ENCODE measurements around the gene AGBL5. TPM values are rescaled to one million over a fixed set of nuclear protein-coding genes. Genes with fewer than 3 reads are reported as not detected.

The AGBL5 gene
- total and polyA plus RNA-seq, 5 experiments from 2014 or later: 7.9 to 15.8 (median 9.3) TPM

DNA sequence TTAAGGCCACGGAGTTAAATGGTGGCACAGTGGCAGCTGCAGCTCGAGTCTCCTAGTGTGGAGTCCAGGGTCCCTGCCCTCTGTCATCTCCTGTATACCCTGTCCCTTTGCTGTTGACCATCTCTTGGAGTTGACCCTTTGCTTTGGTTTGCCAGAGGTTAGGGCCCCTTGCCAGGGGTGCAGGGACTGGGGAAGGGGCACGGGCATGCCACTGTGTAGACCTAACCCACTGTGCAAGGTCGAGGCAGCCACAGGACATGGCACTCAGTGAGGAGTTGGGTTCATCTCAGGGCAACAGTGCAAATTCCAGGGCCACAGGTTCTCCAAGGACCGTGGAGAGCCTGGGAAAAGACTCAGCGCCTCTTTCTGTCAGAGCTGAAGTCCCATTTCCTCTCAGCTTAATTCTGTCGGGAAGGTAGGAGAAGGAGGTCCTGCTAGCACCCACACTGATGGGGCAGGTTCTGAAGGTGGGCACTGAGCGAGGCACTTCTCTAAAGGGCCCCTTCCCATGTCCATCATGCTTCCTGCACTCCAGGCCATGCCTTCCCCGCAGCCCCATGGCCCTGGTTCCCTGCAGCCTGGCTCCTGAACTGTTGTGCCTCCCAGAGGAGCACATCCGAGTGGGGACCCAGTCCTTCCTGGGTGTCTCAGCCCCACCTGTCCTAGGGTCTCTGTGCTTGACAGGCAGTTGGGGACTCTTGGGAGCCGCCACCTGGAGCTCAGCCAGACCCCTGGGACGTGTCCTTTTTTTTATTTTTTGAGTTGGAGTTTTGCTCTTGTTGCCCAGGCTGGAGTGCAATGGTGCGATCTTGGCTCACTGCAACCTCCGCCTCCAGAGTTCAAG is 37.9 kb downstream of the AGBL5 start:
- peaks cover 5 to 24% (median 18%) of the 10 kb centered on the region in 4 donors for H3K4me1 Mint-ChIP-seq
- H3K27me3 Mint-ChIP-seq: no peaks in the 10 kb centered on the region
- H3K9me3 Mint-ChIP-seq: no peaks in the 10 kb centered on the region
- ATAC-seq (no peak), DNase-seq (peak in 1 of 10 donors; percentile 27)
- peaks cover 0 to 1% (median 0%) of the 10 kb centered on the region in 3 donors for H3K36me3 Mint-ChIP-seq
- H3K27ac Mint-ChIP-seq: no peak overlapping the region
- POLR2A ChIA-PET: interaction anchor here (2.4 to 12.2 kb wide), 3 partner anchors 8 to 38 kb away, joined by 6 to 197 read pairs (median 7); partner anchors contain the start of genes AGBL5 and OST4
- no peak overlapping the region for H3K4me3 Mint-ChIP-seq

DNA sequence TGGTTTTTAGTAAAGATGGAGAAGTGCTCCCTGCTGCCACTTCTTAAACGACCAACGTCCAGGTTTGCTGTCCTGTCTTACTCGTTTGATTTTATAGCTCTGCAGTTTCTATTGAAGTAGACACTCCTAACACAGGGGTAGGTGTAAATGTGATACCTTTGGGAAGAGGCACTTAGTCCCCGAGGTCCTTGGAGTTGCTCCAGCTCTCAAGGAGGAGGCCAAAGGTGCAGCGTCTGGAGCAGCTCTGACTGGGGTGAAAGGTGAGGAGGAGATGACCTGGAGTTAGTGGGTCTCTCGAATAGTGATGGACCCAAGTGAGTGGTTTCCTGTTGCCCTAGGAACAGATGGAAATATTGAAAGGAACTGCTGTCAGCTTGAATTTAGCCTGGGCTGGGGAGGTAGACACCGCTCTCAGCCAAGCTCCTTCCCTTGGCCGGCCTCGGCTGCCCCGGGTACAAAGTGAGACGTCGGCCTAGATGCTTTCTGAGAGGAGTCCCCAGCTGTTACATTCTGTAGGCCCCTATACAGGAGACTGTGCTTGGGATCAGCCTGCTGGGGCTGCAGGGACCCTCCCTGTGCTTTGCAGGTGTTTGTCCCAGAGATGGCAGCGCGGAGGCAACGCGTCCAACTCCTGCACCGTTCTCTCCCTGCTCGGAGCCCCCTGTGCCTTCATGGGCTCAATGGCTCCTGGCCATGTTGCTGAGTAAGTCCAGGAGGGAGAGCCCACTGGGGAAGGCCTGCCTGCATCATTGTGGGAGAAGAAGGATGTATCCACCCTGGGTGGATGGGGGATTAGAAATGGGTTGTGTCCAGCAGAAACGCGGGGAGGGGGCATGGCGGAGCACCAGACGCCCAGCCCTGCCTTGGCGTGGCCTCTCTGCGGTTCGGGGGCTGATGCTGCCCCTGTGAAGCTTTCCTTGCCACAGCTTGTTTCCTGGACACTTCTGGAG is 40.6 kb downstream of the AGBL5 start:
- POLR2A ChIA-PET: interaction anchor here (0.7 to 2.6 kb wide), 2 partner anchors 11 to 125 kb away, joined by 3 to 6 read pairs; partner anchors contain the start of gene CAD
- H3K27me3 Mint-ChIP-seq: no peaks in the 10 kb centered on the region
- no peaks in the 10 kb centered on the region for H3K9me3 Mint-ChIP-seq
- H3K4me1 Mint-ChIP-seq: peaks cover 4 to 25% (median 24%) of the 10 kb centered on the region in 4 donors
- peaks cover 0 to 1% (median 0%) of the 10 kb centered on the region in 3 donors for H3K36me3 Mint-ChIP-seq
- DNase-seq: peak in 1 of 10 donors; percentile 31
- ATAC-seq: no peak
- no peak overlapping the region for H3K4me3 Mint-ChIP-seq
- peak overlapping the region in 2 of 10 donors; percentile 27 to 28 for H3K27ac Mint-ChIP-seq

DNA sequence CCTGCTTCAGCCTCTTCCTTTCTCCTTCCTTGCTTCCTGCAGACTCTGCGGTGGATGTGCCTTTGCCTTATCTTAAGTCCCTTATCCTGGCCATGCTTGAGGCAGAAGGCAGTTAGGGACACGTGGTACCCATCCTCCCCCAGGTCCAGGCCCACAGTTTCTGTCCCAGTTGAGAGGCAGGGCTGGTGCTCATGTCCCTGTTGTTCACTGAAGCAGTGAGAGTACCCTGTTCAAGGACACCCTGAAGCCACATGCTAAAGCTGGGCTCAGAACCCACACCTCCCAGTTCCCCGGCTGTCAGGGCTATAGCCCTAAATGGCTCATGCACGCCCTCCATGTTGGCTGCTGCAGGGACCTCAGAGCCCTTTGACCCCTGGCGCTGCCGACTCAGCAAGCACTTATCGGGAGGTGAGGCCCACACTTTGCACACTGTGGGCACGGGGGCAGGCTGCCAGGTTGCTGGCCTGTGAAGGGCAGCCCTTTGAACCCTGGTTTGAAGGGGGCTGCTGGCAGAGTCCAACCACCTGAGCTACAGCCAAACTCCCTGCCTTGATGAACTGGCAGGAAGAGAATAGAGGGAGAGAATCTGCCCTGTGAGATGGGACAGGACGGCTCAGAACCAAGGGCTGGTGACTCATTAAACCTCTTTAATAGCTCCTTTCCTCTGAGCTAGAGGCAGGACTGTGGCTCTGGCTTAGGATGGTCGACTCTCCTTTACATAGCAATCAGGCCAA is 41.4 kb downstream of the AGBL5 start:
- ATAC-seq (no peak), DNase-seq (peak in 1 of 10 donors; percentile 45)
- POLR2A ChIA-PET: interaction anchor here (0.5 to 1.5 kb wide), 2 partner anchors 20 to 42 kb away, joined by 3 to 6 read pairs; partner anchors contain the start of gene AGBL5
- Mint-ChIP-seq H3K4me1 (peaks cover 3 to 18% (median 16%) of the 10 kb centered on the region in 4 donors), H3K27ac (no peak overlapping the region), H3K4me3 (no peak overlapping the region), H3K36me3 (peaks cover 0 to 1% (median 0%) of the 10 kb centered on the region in 3 donors), H3K9me3 (no peaks in the 10 kb centered on the region), H3K27me3 (no peaks in the 10 kb centered on the region)

DNA sequence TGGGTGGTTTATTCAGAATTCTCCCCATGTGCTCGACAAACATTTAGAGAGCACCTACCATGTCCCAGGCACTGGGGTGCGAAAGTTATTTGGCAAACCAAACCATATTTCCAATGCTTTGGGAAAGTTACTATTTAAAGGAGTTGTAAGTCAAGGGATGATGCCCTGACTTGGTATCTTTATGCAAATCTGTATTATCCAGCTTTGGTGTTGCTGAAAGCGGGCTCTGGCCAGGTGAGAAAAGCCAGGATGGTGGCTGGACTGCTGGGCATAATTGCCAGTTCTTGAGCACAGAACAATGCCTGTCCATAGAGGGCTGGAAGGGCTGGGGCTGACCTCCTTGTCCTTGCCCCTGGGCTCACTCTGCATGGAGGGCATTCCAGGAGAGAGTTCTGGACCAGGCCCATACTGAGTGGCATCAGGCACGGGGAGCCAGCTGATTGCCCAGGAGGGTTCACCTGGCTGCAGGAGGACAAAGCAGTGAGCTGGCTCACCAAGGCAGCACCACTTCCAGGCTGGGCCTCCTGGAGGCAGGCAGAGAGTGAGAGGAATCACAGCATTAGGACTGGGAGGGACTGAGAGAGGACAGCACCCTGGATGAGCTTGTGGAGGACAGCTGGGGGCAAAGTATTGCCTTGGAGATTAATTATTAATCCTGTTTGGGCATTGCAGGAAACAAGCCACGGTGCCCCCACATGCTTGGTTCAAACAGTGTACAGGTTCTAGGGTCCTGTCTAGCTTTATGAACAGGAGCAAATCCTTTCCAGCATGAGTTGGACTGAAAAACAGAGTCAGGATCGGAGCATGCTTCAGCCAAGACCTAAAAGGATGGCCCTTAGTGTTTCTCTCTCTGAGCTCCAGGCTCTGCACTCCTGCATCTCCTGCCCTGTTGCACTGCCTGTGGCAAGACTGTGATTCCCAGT is 42.2 kb downstream of the AGBL5 start:
- H3K4me1 Mint-ChIP-seq: peaks cover 3 to 17% (median 16%) of the 10 kb centered on the region in 4 donors
- H3K27me3 Mint-ChIP-seq: no peaks in the 10 kb centered on the region
- POLR2A ChIA-PET: interaction anchor here (0.5 to 1.5 kb wide), 3 partner anchors 20 to 124 kb away, joined by 3 to 6 read pairs (median 3); partner anchors contain the start of gene AGBL5
- no peak overlapping the region for H3K4me3 Mint-ChIP-seq
- no peak overlapping the region for H3K27ac Mint-ChIP-seq
- no peaks in the 10 kb centered on the region for H3K9me3 Mint-ChIP-seq
- H3K36me3 Mint-ChIP-seq: peaks cover 0 to 1% (median 0%) of the 10 kb centered on the region in 3 donors
- no peak for ATAC-seq
- DNase-seq: peak in 1 of 10 donors; percentile 56

DNA sequence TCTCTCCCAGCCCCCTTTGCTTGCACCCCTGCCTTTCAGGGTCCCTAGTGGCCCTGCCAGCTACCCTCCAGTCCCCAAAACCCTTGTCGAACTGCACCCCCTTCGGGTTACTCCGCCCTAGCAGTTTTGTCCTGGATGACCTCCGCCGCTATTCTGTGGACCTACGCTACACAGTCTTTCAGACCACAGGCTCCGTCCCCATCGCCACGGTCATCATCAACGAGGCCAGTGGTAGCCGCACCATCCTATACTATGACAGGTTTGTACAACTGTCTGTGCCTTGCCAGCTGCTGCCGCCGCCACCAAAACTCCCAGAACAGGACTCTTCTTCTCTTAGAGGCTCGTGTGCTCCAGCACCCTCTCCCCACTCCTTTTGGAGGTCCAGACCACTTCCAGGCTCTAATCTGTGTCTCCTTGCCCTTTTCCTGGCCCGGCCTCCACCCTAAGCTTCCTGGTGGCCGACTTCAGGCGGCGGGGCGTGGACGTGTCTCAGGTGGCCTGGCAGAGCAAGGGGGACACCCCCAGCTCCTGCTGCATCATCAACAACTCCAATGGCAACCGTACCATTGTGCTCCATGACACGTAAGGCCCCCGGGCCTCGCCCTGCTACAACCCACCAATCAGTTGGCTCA is 43.0 kb downstream of the AGBL5 start:
- Mint-ChIP-seq H3K27ac (peak overlapping the region in 1 of 10 donors; percentile 37), H3K4me1 (peaks cover 3 to 17% (median 15%) of the 10 kb centered on the region in 4 donors), H3K4me3 (no peak overlapping the region), H3K36me3 (peaks cover 0 to 1% (median 0%) of the 10 kb centered on the region in 3 donors), H3K9me3 (no peaks in the 10 kb centered on the region), H3K27me3 (no peaks in the 10 kb centered on the region)
- ATAC-seq: no peak
- DNase-seq: peak in 1 of 10 donors; percentile 61
- POLR2A ChIA-PET: interaction anchor here (0.8 to 1.5 kb wide), 2 partner anchors 44 to 124 kb away, joined by 3 to 6 read pairs; partner anchors contain the start of gene AGBL5

DNA sequence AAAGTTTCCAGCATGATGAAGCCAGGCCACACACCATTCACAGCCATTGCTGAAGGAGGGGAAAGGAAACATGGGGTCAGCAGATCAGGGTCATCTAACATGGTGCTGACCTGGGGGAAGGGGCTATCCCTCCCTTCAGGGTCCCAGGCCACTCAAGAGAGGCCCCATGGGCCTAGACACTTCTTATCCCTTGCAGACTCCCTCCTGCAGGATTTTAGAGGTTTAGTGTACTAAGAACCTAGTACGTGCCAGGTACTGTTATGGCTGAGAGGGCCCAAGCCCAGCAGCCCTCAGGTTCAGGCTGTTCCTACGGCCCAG is 43.9 kb downstream of the AGBL5 start:
- POLR2A ChIA-PET: interaction anchor here (0.8 kb wide), 1 partner anchor 8 kb away, joined by 4 read pairs; the partner anchor contains the start of gene KHK
- no peaks in the 10 kb centered on the region for H3K9me3 Mint-ChIP-seq
- ATAC-seq (no peak), DNase-seq (no peak)
- peak overlapping the region in 1 of 10 donors; percentile 79 for H3K27ac Mint-ChIP-seq
- H3K27me3 Mint-ChIP-seq: no peaks in the 10 kb centered on the region
- H3K4me1 Mint-ChIP-seq: peaks cover 3 to 17% (median 13%) of the 10 kb centered on the region in 4 donors
- peak overlapping the region in 6 of 10 donors; percentile 52 to 75 (median 64) for H3K4me3 Mint-ChIP-seq
- peaks cover 0 to 1% (median 0%) of the 10 kb centered on the region in 3 donors for H3K36me3 Mint-ChIP-seq

DNA sequence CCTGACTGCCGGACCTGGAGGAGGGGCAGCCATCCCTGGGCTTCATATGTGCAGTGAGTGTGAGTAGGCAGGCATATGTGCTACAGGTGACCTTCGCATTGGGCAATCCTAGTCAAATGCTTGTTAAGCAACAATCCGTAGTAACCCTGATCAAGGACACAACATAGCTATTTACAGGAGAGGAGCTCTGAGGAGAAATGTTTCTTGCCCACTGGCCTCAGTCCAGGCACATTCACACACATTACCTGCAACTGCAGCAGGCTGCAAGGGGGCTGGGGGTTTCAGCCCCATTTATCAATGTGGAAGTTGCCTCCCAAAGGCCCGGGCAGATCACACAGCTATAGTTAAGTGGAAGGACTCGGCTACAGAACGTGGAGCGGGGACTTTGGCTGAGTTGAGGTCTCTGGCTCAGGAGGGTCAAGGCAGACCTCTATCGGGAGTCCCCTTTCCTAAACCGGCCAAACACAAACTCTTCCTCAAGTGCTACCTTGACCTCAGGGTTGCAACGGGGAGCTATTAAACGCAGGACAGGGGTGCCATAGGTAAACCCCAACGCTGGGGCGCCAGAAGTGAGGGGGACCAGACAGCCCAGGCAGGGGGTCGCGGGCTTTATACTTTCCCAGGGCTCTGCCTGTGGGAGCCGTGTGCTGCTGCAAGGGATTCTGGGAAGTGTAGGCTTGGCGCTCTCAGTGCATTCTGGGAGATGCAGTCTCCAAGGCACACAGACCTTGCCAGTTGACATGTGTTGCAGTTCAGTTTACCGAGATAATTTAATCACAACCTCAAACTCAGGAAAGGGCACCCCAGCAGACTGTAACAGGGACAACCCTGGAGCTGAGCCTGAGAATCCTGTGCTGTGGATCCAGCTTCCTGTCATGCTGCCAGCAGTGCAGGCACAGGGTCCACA is 44.5 kb downstream of the AGBL5 start:
- Mint-ChIP-seq H3K27ac (peak overlapping the region in 3 of 10 donors; percentile 51 to 79 (median 59)), H3K9me3 (no peaks in the 10 kb centered on the region), H3K4me3 (peak overlapping the region; percentile 20 to 82 (median 66)), H3K36me3 (peaks cover 0 to 1% (median 0%) of the 10 kb centered on the region in 3 donors), H3K4me1 (peaks cover 3 to 17% (median 13%) of the 10 kb centered on the region in 4 donors), H3K27me3 (no peaks in the 10 kb centered on the region)
- ATAC-seq: peak; percentile 71 to 88
- POLR2A ChIA-PET: interaction anchor here (0.6 to 0.8 kb wide), 2 partner anchors 9 to 63 kb away, joined by 3 to 4 read pairs; partner anchors contain the start of gene KHK
- peak in 4 of 10 donors; percentile 34 to 62 (median 40) for DNase-seq

DNA sequence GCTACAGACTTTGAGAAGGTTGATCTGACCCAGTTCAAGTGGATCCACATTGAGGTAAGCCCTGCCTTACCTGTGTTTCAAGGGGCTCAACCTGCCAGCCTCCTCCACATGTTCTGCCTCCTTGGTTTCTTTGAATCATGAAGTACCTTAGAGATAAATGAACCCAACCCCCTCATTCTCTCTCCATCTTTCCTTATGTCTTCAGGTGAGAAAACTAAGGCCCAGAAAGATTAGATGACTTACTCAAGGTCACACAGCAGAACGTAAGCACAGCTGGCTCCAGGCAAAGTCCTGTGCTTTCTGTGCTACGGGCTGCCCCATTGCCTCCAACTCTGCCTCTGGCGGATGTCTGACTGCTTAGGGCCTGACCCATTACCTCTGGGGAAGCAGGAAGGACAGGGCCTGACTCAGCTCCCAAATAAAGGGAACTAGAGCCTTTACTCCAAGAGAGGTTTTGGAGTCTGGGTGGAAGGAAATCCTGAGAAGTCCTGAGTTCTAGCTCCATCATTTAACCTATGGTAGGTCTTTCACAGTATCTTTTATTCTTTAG is 45.4 kb downstream of the AGBL5 start:
- Mint-ChIP-seq H3K36me3 (no peaks in the 10 kb centered on the region), H3K27me3 (no peaks in the 10 kb centered on the region), H3K9me3 (no peaks in the 10 kb centered on the region), H3K27ac (peak overlapping the region in 1 of 10 donors; percentile 62), H3K4me3 (peak overlapping the region in 3 of 10 donors; percentile 11 to 74 (median 19)), H3K4me1 (peaks cover 3 to 17% (median 12%) of the 10 kb centered on the region in 4 donors)
- ATAC-seq (no peak), DNase-seq (peak in 1 of 10 donors; percentile 14)
- POLR2A ChIA-PET: no interaction called here

DNA sequence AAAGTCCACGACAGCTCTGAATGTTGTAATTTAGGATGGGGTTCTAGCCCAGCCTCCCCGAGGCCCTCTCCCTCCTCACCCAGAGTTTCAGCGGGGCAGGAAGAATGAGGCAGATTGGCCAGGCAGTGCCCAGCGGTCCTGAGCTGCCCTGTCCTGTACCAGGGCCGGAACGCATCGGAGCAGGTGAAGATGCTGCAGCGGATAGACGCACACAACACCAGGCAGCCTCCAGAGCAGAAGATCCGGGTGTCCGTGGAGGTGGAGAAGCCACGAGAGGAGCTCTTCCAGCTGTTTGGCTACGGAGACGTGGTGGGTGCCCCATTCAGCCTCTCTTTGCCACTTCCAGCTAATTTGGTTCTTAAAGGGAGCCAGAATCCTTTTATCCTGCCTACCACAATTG is 45.9 kb downstream of the AGBL5 start:
- Mint-ChIP-seq H3K4me3 (peak overlapping the region in 1 of 10 donors; percentile 19), H3K9me3 (no peaks in the 10 kb centered on the region), H3K27me3 (no peaks in the 10 kb centered on the region), H3K4me1 (peaks cover 3 to 17% (median 12%) of the 10 kb centered on the region in 4 donors), H3K36me3 (no peaks in the 10 kb centered on the region), H3K27ac (no peak overlapping the region)
- POLR2A ChIA-PET: no interaction called here
- DNase-seq (peak in 1 of 10 donors; percentile 57), ATAC-seq (no peak)
